Measurements from ENCODE around the gene ZNF205. TPM values are rescaled to one million over a fixed set of nuclear protein-coding genes. Genes with fewer than 3 reads are reported as not detected.

ZNF205 gene
- total and polyA plus RNA-seq, 9 of the 15 experiments (the other 6 are each of a cell fraction or from before 2014, with no cell fraction given), result 2.4 to 11.8 (median 5.1) TPM; not detected in 2

DNA sequence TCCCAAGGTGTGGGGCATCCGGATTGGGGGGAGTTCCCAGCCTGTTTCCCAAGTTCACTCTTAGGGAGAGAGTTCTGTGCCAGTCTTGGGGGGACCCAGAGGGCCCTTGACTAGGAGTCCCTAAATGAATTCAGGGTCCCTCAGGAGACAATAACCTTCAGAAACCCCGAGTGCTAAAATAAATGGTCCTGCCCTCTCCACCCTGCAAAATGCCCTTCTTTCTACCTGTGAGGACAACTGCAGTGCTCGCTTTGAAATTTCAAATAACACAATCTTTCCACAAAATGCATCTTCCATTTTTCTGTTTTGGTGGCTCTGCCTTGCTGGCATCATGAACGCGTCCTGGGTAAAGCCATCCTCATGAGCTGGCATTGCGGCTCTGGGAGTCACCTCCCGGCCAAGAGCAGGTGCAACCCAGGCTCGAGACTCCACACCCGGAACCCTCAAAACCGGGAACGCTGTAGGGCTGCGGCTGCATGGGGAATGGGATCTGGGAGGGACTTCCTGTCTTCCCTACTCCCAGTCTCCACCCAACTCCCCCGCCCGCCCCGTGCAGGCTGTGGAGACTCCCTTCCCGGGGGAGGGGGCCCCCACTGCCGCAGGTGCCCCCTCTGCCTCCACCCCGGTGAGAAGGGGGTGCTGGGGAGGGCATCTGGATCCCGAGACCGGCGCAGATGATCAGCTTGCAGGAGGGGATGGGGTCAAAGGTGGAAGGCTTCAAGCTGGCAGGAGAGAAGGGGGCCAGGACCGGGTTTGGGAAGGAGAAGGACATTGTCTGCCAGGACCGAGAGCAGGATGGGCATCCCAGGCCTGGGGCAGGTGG, at the start of gene ZNF205 (continued):
- TF ChIP-seq, protein P1, sequence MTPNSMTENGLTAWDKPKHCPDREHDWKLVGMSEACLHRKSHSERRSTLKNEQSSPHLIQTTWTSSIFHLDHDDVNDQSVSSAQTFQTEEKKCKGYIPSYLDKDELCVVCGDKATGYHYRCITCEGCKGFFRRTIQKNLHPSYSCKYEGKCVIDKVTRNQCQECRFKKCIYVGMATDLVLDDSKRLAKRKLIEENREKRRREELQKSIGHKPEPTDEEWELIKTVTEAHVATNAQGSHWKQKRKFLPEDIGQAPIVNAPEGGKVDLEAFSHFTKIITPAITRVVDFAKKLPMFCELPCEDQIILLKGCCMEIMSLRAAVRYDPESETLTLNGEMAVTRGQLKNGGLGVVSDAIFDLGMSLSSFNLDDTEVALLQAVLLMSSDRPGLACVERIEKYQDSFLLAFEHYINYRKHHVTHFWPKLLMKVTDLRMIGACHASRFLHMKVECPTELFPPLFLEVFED (CRISPR knock-in tag; conservative IDR thresholded peaks at IDR 0.05), result no peak; the same call in 1 of the 2 replicates
- TF ChIP-seq, protein P2, sequence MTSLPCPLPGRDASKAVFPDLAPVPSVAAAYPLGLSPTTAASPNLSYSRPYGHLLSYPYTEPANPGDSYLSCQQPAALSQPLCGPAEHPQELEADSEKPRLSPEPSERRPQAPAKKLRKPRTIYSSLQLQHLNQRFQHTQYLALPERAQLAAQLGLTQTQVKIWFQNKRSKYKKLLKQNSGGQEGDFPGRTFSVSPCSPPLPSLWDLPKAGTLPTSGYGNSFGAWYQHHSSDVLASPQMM (CRISPR knock-in tag; IDR thresholded peaks at IDR 0.05), result no peak
- TF ChIP-seq MYNN (IDR thresholded peaks at IDR 0.05) (peak; percentile 72; the same call in 1 of the 2 replicates), MYNN (CRISPR knock-in tag; IDR thresholded peaks at IDR 0.05) (no peak), MAFG (tag; conservative IDR thresholded peaks at IDR 0.05) (no peak), HLTF (IDR thresholded peaks at IDR 0.05) (no peak), KLF13 (tag; IDR thresholded peaks at IDR 0.05; ENCODE audit: borderline replicate concordance, low read depth) (no peak), ZC3H8 (IDR thresholded peaks at IDR 0.05) (no peak), NUFIP1 (IDR thresholded peaks at IDR 0.05; ENCODE audit: partially characterized antibody) (no peak), ARID2 (IDR thresholded peaks at IDR 0.05) (no peak), ZNF347 (CRISPR knock-in tag; IDR thresholded peaks at IDR 0.05; ENCODE audit: low read depth) (no peak), ARHGAP35 (IDR thresholded peaks at IDR 0.05; ENCODE audit: partially characterized antibody) (no peak), TBP (optimal IDR thresholded peaks at IDR 0.05; ENCODE audit: low read depth, low read length) (peak; percentile 68), ZNF24 (IDR thresholded peaks at IDR 0.05) (no peak)
- TF ChIP-seq, protein P3, sequence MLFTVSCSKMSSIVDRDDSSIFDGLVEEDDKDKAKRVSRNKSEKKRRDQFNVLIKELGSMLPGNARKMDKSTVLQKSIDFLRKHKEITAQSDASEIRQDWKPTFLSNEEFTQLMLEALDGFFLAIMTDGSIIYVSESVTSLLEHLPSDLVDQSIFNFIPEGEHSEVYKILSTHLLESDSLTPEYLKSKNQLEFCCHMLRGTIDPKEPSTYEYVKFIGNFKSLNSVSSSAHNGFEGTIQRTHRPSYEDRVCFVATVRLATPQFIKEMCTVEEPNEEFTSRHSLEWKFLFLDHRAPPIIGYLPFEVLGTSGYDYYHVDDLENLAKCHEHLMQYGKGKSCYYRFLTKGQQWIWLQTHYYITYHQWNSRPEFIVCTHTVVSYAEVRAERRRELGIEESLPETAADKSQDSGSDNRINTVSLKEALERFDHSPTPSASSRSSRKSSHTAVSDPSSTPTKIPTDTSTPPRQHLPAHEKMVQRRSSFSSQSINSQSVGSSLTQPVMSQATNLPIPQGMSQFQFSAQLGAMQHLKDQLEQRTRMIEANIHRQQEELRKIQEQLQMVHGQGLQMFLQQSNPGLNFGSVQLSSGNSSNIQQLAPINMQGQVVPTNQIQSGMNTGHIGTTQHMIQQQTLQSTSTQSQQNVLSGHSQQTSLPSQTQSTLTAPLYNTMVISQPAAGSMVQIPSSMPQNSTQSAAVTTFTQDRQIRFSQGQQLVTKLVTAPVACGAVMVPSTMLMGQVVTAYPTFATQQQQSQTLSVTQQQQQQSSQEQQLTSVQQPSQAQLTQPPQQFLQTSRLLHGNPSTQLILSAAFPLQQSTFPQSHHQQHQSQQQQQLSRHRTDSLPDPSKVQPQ (CRISPR knock-in tag; IDR thresholded peaks at IDR 0.05; ENCODE audit: borderline replicate concordance), result no peak
- TF ChIP-seq, protein P4, sequence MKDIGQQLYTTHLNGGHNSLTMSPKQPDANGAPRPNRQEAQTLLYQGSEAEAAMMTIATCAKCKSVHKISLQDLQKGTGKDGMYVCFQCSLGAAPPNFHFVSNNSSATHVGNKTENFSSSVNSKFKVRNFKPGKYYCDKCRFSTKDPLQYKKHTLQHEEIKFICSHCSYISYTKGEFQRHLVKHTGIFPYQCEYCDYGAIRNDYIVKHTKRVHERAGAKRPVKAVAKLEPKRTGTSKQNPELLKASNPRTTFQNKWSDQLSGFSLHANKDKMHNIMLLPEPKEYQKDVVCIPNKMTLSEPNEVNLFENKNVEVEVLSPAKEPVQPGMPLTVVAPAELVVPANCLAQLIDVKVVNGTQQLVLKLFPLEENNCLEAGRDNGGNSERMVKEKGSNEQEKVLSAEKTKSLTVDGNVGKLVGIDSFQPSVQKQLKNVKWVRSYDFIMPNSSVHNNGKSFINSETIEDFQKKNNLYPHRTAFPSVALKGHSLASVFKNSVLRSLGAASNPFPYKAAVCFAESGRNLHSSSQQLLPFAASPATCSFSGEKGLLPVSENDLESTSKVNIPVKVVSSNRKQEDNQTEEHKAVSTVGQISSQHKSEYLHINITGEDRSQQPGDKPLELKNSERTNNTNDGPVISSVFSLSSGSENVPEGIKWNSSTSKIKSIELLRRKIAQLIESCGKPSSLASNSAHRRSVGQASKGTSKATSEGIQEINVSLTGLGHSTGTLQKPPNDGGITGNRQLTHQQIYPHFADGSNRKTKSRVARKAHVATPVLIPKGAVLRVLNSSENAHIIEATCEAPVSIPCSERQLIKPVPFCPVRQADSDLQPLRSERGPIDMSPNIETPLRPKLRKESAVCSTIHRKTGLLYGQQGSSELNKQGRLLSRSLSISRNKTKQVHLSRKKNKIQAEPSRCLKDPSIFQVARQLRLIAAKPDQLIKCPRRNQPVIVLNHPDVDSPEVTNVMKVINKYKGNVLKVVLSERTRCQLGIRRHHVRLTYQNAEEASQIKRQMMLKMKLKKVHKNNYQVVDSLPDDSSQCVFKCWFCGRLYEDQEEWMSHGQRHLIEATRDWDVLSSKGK (CRISPR knock-in tag; IDR thresholded peaks at IDR 0.05), result no peak
- TF ChIP-seq, protein P5, sequence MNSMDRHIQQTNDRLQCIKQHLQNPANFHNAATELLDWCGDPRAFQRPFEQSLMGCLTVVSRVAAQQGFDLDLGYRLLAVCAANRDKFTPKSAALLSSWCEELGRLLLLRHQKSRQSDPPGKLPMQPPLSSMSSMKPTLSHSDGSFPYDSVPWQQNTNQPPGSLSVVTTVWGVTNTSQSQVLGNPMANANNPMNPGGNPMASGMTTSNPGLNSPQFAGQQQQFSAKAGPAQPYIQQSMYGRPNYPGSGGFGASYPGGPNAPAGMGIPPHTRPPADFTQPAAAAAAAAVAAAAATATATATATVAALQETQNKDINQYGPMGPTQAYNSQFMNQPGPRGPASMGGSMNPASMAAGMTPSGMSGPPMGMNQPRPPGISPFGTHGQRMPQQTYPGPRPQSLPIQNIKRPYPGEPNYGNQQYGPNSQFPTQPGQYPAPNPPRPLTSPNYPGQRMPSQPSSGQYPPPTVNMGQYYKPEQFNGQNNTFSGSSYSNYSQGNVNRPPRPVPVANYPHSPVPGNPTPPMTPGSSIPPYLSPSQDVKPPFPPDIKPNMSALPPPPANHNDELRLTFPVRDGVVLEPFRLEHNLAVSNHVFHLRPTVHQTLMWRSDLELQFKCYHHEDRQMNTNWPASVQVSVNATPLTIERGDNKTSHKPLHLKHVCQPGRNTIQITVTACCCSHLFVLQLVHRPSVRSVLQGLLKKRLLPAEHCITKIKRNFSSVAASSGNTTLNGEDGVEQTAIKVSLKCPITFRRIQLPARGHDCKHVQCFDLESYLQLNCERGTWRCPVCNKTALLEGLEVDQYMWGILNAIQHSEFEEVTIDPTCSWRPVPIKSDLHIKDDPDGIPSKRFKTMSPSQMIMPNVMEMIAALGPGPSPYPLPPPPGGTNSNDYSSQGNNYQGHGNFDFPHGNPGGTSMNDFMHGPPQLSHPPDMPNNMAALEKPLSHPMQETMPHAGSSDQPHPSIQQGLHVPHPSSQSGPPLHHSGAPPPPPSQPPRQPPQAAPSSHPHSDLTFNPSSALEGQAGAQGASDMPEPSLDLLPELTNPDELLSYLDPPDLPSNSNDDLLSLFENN (IDR thresholded peaks at IDR 0.05; ENCODE audit: low read depth in 2 of 2, low read length in 2 of 2), result no peak
